ENCODE data around the gene LIM2.
A peak's percentile ranks its signal among the peaks of the same experiment; 100 is the strongest.
"Not testable (repeated sequence)": the region's sequence is repeated elsewhere in the genome, so short reads cannot be mapped to it uniquely, and the experiment has no call there.

The LIM2 gene

GRCh38 chr19:51415187-51415586, 27.4 kb upstream of the LIM2 start:
- no peak for DNase-seq
- Histone ChIP-seq H3K9me3 (ENCODE audit: control extremely low read depth in 1 of 5, control insufficient read depth in 4 of 5, insufficient read depth in 2 of 5, low read depth in 1 of 5, low read length in 4 of 5) (no peaks in the 10 kb centered on the region), H3K4me1 (ENCODE audit: control extremely low read depth in 1 of 4, control insufficient read depth in 4 of 4, insufficient read depth in 4 of 4, low read length in 3 of 4) (peaks cover 3 to 43% (median 27%) of the 10 kb centered on the region in 4 experiments), H3K4me3 (ENCODE audit: control insufficient read depth in 1 of 7, extremely low read depth in 1 of 7, insufficient read depth in 4 of 7, low read depth in 2 of 7, low read length in 6 of 7) (no peak overlapping the region), H3K36me3 (ENCODE audit: control insufficient read depth in 4 of 4, insufficient read depth in 4 of 4, low read length in 3 of 4) (peaks cover 4 to 5% (median 4%) of the 10 kb centered on the region in 4 experiments), H3K27ac (ENCODE audit: insufficient read depth in 1 of 2, low read depth in 1 of 2, low read length in 2 of 2, poor library complexity in 1 of 2, severe bottlenecking in 2 of 2) (no peak overlapping the region), H3K27me3 (replicated peaks in 2 of 5; ENCODE audit: control insufficient read depth in 4 of 5, insufficient read depth in 5 of 5, low read length in 4 of 5) (no peaks in the 10 kb centered on the region)
- POLR2A ChIA-PET, result interaction anchor here (0.6 kb wide), 1 partner anchor 25 kb away, joined by 3 read pairs; no protein-coding TSS in a partner anchor
- CTCF ChIA-PET, result interaction anchor here (0.9 to 7.3 kb wide), 3 partner anchors 15 to 242 kb away, joined by 3 to 101 read pairs (median 3); no protein-coding TSS in a partner anchor
- WGBS (ENCODE audit: insufficient coverage), result 100% methylated on average over 12 of the region's 12 CpGs

GRCh38 chr19:51410950-51411748, 23.4 kb upstream of the LIM2 start:
- Histone ChIP-seq H3K4me1 (ENCODE audit: control extremely low read depth in 1 of 4, control insufficient read depth in 4 of 4, insufficient read depth in 4 of 4, low read length in 3 of 4) (peaks cover 12 to 38% (median 33%) of the 10 kb centered on the region in 4 experiments), H3K27ac (ENCODE audit: insufficient read depth in 1 of 2, low read depth in 1 of 2, low read length in 2 of 2, poor library complexity in 1 of 2, severe bottlenecking in 2 of 2) (no peak overlapping the region), H3K9me3 (ENCODE audit: control extremely low read depth in 1 of 5, control insufficient read depth in 4 of 5, insufficient read depth in 2 of 5, low read depth in 1 of 5, low read length in 4 of 5) (no peaks in the 10 kb centered on the region), H3K36me3 (ENCODE audit: control insufficient read depth in 4 of 4, insufficient read depth in 4 of 4, low read length in 3 of 4) (peaks cover 4 to 5% (median 4%) of the 10 kb centered on the region in 4 experiments), H3K4me3 (ENCODE audit: control insufficient read depth in 1 of 7, extremely low read depth in 1 of 7, insufficient read depth in 4 of 7, low read depth in 2 of 7, low read length in 6 of 7) (no peak overlapping the region), H3K27me3 (replicated peaks in 2 of 5; ENCODE audit: control insufficient read depth in 4 of 5, insufficient read depth in 5 of 5, low read length in 4 of 5) (no peaks in the 10 kb centered on the region)
- CTCF ChIA-PET, result interaction anchor here (2.4 kb wide), 1 partner anchor 10 kb away, joined by 9 read pairs; no protein-coding TSS in a partner anchor
- POLR2A ChIA-PET, result no interaction called here
- WGBS (ENCODE audit: insufficient coverage), result 96% methylated on average over 14 of the region's 15 CpGs
- no peak for DNase-seq

DNA sequence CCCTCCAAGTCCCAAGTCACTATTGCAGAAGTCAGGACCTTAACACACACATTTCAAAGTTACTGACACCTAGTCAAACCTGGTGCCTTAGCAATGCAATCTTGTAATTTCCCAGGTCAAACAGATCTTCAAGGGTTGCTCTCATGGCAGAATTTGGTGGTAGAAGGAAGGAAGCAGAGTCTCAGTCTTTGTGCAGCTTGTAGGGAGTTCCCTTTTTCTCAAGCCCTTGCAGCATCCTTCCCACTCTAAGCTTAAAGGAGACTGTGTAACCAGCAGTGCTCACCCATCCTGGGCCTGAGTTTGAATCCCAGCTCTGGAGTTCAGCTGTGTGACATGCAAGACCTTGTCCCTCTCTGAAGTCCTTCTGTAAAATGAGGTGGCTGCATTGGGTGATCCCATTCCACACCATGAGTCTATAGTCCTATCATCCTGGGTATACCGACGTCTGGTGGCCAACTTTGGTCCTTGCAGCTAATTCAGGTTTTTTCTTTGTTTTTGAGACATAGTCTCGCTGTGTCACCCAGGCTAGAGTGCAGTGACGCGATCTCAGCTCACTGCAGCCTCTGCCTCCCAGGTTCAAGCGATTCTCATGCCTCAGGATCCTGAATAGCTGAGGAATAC, 19.8 kb upstream of the LIM2 start:
- peak; percentile 42 to 85 (median 84) for DNase-seq
- Histone ChIP-seq H3K4me1 (ENCODE audit: control extremely low read depth in 1 of 4, control insufficient read depth in 4 of 4, insufficient read depth in 4 of 4, low read length in 3 of 4) (peaks cover 12 to 34% (median 32%) of the 10 kb centered on the region in 4 experiments), H3K9me3 (ENCODE audit: control extremely low read depth in 1 of 5, control insufficient read depth in 4 of 5, insufficient read depth in 2 of 5, low read depth in 1 of 5, low read length in 4 of 5) (peaks cover 0 to 2% (median 0%) of the 10 kb centered on the region in 5 experiments), H3K4me3 (ENCODE audit: control insufficient read depth in 1 of 7, extremely low read depth in 1 of 7, insufficient read depth in 4 of 7, low read depth in 2 of 7, low read length in 6 of 7) (peak overlapping the region in 1 of 7 experiments; percentile 16), H3K36me3 (ENCODE audit: control insufficient read depth in 4 of 4, insufficient read depth in 4 of 4, low read length in 3 of 4) (peaks cover 0 to 4% (median 0%) of the 10 kb centered on the region in 4 experiments), H3K27ac (ENCODE audit: insufficient read depth in 1 of 2, low read depth in 1 of 2, low read length in 2 of 2, poor library complexity in 1 of 2, severe bottlenecking in 2 of 2) (no peak overlapping the region), H3K27me3 (replicated peaks in 2 of 5; ENCODE audit: control insufficient read depth in 4 of 5, insufficient read depth in 5 of 5, low read length in 4 of 5) (no peaks in the 10 kb centered on the region)
- POLR2A ChIA-PET, result interaction anchor here (0.7 kb wide), 1 partner anchor 319 kb away, joined by 3 read pairs; no protein-coding TSS in a partner anchor
- WGBS (ENCODE audit: insufficient coverage), result 62% methylated on average over 6 of the region's 6 CpGs
- CTCF ChIA-PET, result interaction anchor here (0.6 to 3.6 kb wide), 9 partner anchors 10 to 247 kb away, joined by 3 to 22 read pairs (median 6); partner anchors contain the start of genes C19orf84, SIGLEC10 and VSIG10L

- H3K4me3 ChIP-seq (ENCODE audit: control insufficient read depth in 1 of 7, extremely low read depth in 1 of 7, insufficient read depth in 4 of 7, low read depth in 2 of 7, low read length in 6 of 7), result no peak overlapping the region
- DNase-seq, result no peak
- no peaks in the 10 kb centered on the region for H3K27me3 ChIP-seq (replicated peaks in 2 of 5; ENCODE audit: control insufficient read depth in 4 of 5, insufficient read depth in 5 of 5, low read length in 4 of 5)
- peaks cover 2 to 10% (median 3%) of the 10 kb centered on the region in 5 experiments for H3K9me3 ChIP-seq (ENCODE audit: control extremely low read depth in 1 of 5, control insufficient read depth in 4 of 5, insufficient read depth in 2 of 5, low read depth in 1 of 5, low read length in 4 of 5)
- CTCF ChIA-PET, result interaction anchor here (1.0 to 10.2 kb wide), 3 partner anchors 17 to 58 kb away, joined by 3 to 101 read pairs (median 15); partner anchors contain the start of gene SIGLEC10
- H3K36me3 ChIP-seq (ENCODE audit: control insufficient read depth in 4 of 4, insufficient read depth in 4 of 4, low read length in 3 of 4), result no peaks in the 10 kb centered on the region
- POLR2A ChIA-PET, result no interaction called here
- 98% methylated on average over 9 of the region's 9 CpGs for WGBS (ENCODE audit: insufficient coverage)
- H3K27ac ChIP-seq (ENCODE audit: insufficient read depth in 1 of 2, low read depth in 1 of 2, low read length in 2 of 2, poor library complexity in 1 of 2, severe bottlenecking in 2 of 2), result no peak overlapping the region
- H3K4me1 ChIP-seq (ENCODE audit: control extremely low read depth in 1 of 4, control insufficient read depth in 4 of 4, insufficient read depth in 4 of 4, low read length in 3 of 4), result peaks cover 0 to 7% (median 3%) of the 10 kb centered on the region in 4 experiments
Observed at GRCh38 chr19:51402117-51402516, 14.3 kb upstream of the LIM2 start.

DNA sequence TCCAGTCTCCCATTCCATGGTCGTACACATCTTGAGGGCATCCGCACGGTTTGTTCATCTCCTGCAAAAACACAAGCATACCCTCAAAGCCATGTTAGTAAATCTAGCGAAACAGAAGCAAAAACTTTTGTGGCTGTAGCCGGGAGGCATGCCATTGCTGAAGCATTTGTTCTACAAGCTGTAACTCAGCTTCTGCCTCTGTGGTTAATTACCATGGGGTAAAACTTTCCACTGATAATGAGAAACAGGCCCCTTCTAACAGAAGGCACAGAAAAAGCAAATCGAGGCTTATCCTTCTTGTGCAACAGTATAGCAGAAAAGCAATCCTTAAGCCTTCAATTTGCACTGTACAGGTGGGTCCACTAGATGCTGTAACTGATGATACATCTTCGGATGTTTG, 12.2 kb upstream of the LIM2 start:
- POLR2A ChIA-PET; H3K27me3 ChIP-seq (replicated peaks in 2 of 5; ENCODE audit: control insufficient read depth in 4 of 5, insufficient read depth in 5 of 5, low read length in 4 of 5); H3K4me1 ChIP-seq (ENCODE audit: control extremely low read depth in 1 of 4, control insufficient read depth in 4 of 4, insufficient read depth in 4 of 4, low read length in 3 of 4); DNase-seq; H3K4me3 ChIP-seq (ENCODE audit: control insufficient read depth in 1 of 7, extremely low read depth in 1 of 7, insufficient read depth in 4 of 7, low read depth in 2 of 7, low read length in 6 of 7); H3K36me3 ChIP-seq (ENCODE audit: control insufficient read depth in 4 of 4, insufficient read depth in 4 of 4, low read length in 3 of 4); H3K27ac ChIP-seq (ENCODE audit: insufficient read depth in 1 of 2, low read depth in 1 of 2, low read length in 2 of 2, poor library complexity in 1 of 2, severe bottlenecking in 2 of 2): not testable (repeated sequence)
- H3K9me3 ChIP-seq (ENCODE audit: control extremely low read depth in 1 of 5, control insufficient read depth in 4 of 5, insufficient read depth in 2 of 5, low read depth in 1 of 5, low read length in 4 of 5), result peaks cover 2 to 10% (median 3%) of the 10 kb centered on the region in 5 experiments
- 84% methylated on average over 7 of the region's 7 CpGs for WGBS (ENCODE audit: insufficient coverage)
- CTCF ChIA-PET, result interaction anchor here (0.6 to 10.2 kb wide), 6 partner anchors 19 to 240 kb away, joined by 3 to 101 read pairs (median 4); partner anchors contain the start of gene SIGLEC10

DNA sequence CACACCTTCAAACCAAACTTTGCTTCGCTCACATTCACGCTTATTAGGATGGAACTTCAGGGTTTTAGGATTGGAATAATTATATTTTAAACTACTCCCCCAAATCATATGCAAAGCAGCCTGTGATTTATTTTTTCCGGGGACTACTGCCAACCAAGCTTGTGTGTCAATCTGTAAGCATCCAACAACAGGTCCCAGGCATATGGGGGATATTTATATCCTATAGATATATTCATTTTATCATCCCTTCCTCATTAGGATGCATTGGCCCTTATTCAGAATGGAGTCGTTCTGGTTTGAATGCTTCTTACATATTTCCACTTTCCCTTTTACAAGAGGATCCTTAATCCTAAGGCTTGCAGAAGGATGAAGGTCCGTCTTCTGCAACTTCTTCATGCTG, 11.5 kb upstream of the LIM2 start:
- ChIA-PET CTCF (interaction anchor here (1.2 to 10.2 kb wide), 10 partner anchors 8 to 75 kb away, joined by 3 to 101 read pairs (median 6); partner anchors contain the start of genes NKG7 and SIGLEC10), POLR2A (no interaction called here)
- H3K27ac ChIP-seq (ENCODE audit: insufficient read depth in 1 of 2, low read depth in 1 of 2, low read length in 2 of 2, poor library complexity in 1 of 2, severe bottlenecking in 2 of 2), result no peak overlapping the region
- peaks cover 0 to 13% (median 9%) of the 10 kb centered on the region in 4 experiments for H3K4me1 ChIP-seq (ENCODE audit: control extremely low read depth in 1 of 4, control insufficient read depth in 4 of 4, insufficient read depth in 4 of 4, low read length in 3 of 4)
- no peaks in the 10 kb centered on the region for H3K27me3 ChIP-seq (replicated peaks in 2 of 5; ENCODE audit: control insufficient read depth in 4 of 5, insufficient read depth in 5 of 5, low read length in 4 of 5)
- no peak overlapping the region for H3K4me3 ChIP-seq (ENCODE audit: control insufficient read depth in 1 of 7, extremely low read depth in 1 of 7, insufficient read depth in 4 of 7, low read depth in 2 of 7, low read length in 6 of 7)
- DNase-seq, result no peak
- H3K9me3 ChIP-seq (ENCODE audit: control extremely low read depth in 1 of 5, control insufficient read depth in 4 of 5, insufficient read depth in 2 of 5, low read depth in 1 of 5, low read length in 4 of 5), result peaks cover 2 to 8% (median 3%) of the 10 kb centered on the region in 5 experiments
- no peaks in the 10 kb centered on the region for H3K36me3 ChIP-seq (ENCODE audit: control insufficient read depth in 4 of 4, insufficient read depth in 4 of 4, low read length in 3 of 4)
- WGBS (ENCODE audit: insufficient coverage), result no CpG with 5 or more reads among the region's 5 CpGs

Measured in common myeloid progenitor, CD34-positive (primary cell).